Choroid plexus epithelial cell (primary cell): ENCODE measurements around the gene KIAA1671.

Experiments used
- DNase-seq: peaks from one replicate; pipeline ENCODE4 v3.0.0-alpha.2; 2010; ENCODE audit warnings: low read depth
- H3K4me3 ChIP-seq: 2 replicates; pipeline ENCODE4 v1.5.1; 2011; ENCODE audit warnings: low read depth, mild to moderate bottlenecking, control low read depth, low read length, moderate library complexity
- TF ChIP-seq, protein P1 (sequence below): conservative IDR thresholded peaks from 2 replicates; pipeline ENCODE4 v1.5.1; 2011; ENCODE audit warnings: low read depth, mild to moderate bottlenecking, control low read depth, inconsistent platforms, low read length, moderate library complexity

Gene KIAA1671

DNA sequence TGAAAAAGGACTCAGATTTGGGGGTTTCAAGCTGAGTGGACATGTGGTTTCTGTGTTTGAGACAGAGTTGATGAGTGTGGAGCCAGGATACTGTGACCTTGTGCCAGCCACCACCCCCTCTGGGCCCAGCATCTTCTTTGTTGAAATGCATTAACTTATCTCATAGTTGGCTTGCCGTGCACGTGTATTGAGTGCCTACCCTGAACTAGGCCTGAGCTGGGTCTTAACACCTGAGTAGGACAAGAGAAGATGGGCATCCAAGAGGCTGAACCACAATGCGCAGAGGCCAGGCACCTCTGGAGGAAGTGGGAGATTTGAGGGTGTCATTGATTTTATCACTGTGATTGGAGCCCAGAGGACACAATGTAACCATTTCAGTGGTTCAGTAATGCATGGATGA, 129.6 kb downstream of the KIAA1671 start:
- DNase-seq, result no peak
- TF ChIP-seq, protein P1, sequence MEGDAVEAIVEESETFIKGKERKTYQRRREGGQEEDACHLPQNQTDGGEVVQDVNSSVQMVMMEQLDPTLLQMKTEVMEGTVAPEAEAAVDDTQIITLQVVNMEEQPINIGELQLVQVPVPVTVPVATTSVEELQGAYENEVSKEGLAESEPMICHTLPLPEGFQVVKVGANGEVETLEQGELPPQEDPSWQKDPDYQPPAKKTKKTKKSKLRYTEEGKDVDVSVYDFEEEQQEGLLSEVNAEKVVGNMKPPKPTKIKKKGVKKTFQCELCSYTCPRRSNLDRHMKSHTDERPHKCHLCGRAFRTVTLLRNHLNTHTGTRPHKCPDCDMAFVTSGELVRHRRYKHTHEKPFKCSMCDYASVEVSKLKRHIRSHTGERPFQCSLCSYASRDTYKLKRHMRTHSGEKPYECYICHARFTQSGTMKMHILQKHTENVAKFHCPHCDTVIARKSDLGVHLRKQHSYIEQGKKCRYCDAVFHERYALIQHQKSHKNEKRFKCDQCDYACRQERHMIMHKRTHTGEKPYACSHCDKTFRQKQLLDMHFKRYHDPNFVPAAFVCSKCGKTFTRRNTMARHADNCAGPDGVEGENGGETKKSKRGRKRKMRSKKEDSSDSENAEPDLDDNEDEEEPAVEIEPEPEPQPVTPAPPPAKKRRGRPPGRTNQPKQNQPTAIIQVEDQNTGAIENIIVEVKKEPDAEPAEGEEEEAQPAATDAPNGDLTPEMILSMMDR, result no peak

DNA sequence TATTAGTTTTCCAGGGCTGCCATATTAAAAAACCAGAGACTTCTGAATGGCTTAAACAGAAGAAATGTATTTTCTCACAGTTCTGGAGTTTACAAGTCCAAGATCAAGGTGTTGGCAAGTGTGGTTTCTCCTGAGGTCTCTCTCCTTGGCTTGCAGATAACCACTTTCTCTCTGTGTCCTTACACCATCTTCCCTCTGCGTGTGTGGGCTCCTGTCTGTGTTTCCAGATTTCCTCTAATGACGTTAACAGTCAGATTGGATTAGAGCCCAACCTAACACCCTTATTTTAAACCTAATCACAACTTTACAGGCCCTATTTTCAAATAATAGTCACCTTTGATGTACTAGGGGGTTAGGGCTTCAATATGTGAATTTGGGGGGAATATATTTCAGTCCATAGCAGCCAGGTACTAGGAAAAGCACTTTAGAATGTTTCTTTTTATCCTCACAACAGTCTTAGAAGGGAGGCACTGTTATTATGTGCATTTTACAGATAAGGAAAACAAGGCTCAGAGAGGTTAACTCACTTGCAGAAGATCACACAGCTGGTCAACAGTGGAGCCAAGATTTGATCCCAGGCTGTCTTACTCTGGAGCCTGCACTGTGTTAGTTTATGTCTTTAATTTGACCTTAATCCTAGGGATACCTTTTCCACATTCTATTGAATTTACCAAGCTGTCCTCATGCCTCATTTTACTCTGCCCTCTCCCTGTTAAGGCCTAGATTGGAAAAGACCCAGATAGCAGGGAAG, 130.7 kb downstream of the KIAA1671 start:
- DNase-seq, result no peak
- H3K4me3 ChIP-seq, result no peak overlapping the region
- TF ChIP-seq, protein P1, result no peak

More for the DNA sequence above, 129.6 kb downstream of the KIAA1671 start:
- H3K4me3 ChIP-seq, result no peak overlapping the region

DNA sequence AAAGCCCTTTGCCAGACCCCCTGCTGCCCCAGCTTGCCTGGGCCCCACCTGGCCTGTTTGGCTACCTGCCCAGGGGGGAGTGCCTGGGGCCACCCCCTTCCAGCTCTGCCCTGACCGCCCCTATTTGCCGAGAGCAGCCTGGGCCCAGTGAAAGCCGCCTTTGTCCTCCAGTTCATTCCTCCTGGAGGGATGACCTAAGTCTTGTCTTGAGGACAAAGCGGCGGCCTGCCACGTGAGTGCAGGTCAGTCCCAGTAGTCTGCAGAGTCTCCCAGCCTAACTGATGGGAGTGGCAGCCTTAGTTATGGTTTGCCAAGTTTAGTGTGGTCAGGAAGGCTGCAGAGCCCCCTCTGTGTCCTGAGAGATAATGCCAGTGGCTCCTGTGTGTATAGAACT, 131.3 kb downstream of the KIAA1671 start:
- DNase-seq, result no peak
- H3K4me3 ChIP-seq, result no peak overlapping the region
- TF ChIP-seq, protein P1, result no peak

DNA sequence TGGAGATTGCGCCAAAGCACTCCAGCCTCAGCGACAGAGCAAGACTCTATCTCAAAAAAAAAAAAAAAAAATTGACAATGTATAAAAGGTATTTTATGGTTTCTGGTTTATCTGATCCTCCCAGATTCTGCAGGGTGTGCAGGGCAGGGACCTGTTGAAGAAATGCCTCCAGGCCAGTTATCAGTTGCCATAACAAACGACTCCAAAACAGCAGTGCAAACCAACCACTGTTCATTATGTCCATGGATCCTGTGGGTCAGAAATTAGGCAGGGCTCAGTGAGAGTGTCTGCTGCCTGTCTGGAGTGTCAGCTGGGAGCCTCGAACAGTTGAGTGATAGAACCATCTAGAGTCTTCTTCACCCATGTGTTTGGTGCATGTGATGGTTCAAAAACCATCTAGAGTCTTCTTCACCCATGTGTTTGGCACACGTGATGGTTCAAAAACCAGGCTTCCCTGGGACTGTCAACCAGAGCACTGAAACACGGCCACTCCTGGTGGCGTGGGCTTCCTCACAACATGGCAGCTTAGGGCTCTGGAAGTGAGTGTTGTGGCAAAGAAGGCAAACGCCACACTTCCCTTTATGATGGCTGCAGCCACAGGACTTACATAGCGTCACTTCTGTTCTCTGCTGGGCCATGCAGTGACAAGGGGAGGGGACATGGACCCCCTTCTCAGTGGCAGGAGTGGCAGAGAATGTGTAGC, 132.0 kb downstream of the KIAA1671 start:
- no peak for DNase-seq
- TF ChIP-seq, protein P1, result no peak
- H3K4me3 ChIP-seq, result no peak overlapping the region

DNA sequence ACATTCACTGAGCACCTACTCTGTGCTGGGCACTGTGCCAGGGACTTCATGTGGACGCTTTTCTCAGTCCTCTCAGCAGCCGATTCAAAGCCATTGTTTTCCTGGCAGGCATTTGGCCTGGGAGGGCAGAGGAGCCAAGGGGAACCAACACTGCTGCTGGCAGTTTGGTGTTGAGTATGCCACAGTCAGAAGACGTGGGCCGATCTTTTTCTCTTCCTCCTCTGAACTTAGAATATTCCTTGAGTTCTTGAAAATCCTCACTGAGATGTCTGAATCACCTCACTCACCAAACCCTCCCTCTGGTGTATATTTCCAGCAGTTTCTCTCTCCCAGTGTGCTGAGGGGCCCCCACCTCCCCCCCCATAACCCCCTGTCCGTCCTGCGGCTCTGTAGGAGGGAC, 132.6 kb downstream of the KIAA1671 start:
- no peak for DNase-seq
- TF ChIP-seq, protein P1, result no peak
- no peak overlapping the region for H3K4me3 ChIP-seq

DNA sequence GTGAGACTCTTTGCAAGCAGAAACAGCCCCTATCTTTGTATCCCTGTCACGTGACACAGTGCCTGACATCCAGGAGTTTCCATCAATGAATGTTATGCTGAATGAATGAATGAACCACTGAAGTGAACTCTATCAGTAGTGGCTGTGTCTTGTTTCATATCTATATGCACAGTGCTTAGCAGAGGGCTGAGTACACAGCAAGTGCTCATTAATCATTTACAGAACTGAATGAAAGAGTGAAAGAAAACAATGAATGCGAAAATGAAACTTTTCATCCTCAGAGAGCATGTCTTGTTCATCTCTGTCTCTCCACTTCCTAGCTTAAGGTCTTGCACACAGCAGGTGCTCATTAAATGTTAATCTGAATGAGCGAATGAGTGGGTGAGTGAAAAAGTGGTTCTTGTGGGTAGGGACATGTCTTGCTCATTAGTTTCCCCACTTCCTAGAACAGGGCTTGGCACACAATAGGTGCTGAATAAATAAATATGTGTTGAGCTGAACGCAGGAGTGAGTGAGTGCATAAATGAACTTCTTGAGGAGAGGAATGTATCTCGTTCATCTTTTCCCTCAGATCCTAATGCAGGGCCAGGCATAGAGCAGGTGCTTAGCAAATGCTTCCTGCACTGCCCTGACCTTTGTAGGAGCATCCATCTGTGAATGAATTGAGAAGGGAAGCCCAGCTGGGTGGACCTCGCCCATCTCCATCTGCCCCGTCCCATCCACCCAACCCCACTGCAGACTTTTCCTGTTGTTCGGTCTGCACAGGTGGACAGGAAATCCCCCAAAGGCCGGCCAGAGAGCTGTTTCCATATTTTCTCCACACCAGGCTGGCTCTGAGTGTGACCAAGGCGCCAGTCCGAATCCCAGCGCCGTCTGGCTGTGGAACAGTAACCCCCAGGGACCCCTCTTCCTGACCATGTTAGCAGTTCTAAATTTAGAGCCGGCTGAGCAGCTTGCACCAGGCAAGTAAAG, 133.7 kb downstream of the KIAA1671 start:
- no peak for DNase-seq
- H3K4me3 ChIP-seq, result no peak overlapping the region
- TF ChIP-seq, protein P1, result no peak
